Glutamatergic neuron (in vitro differentiated cells): ENCODE results near the gene GLIPR1. TPM values are rescaled to one million over a fixed set of nuclear protein-coding genes. Genes with fewer than 3 reads are reported as not detected.

Source experiments
- DNase-seq: peaks from one replicate; pipeline ENCODE4 v3.0.0; 2022
- H3K27ac Mint-ChIP-seq: one replicate; pipeline ENCODE4 v1.8.0; 2020; ENCODE audit warnings: mild to moderate bottlenecking, mixed read lengths, inconsistent platforms; ENCODE audit not compliant: unreplicated experiment
- H3K27me3 Mint-ChIP-seq: one replicate; pipeline ENCODE4 v1.8.0; 2020; ENCODE audit warnings: mild to moderate bottlenecking, moderate library complexity, mixed read lengths, inconsistent platforms; ENCODE audit not compliant: unreplicated experiment
- H3K36me3 Mint-ChIP-seq: one replicate; pipeline ENCODE4 v1.8.0; 2020; ENCODE audit warnings: mild to moderate bottlenecking, mixed read lengths, inconsistent platforms; ENCODE audit not compliant: unreplicated experiment
- H3K4me1 Mint-ChIP-seq: one replicate; pipeline ENCODE4 v1.8.0; 2020; ENCODE audit warnings: mild to moderate bottlenecking, low read depth, mixed read lengths, inconsistent platforms; ENCODE audit not compliant: unreplicated experiment
- H3K4me3 Mint-ChIP-seq: one replicate; pipeline ENCODE4 v1.8.0; 2020; ENCODE audit warnings: mild to moderate bottlenecking, mixed read lengths, inconsistent platforms; ENCODE audit not compliant: unreplicated experiment
- H3K9me3 Mint-ChIP-seq: one replicate; pipeline ENCODE4 v1.8.0; 2020; ENCODE audit warnings: mild to moderate bottlenecking, moderate library complexity, mixed read lengths, inconsistent platforms; ENCODE audit not compliant: unreplicated experiment
- total RNA-seq: library from RNA; stranded (reverse); fragmentation: NEBNext Ultra II Directional; extraction: Animal tissue kit (Norgen Biotek cat#: 25700); gene quantifications from one replicate; pipeline ENCODE4 v1.2.1, GENCODE V29; 2021; ENCODE audit not compliant: unreplicated experiment
- TF ChIP-seq, protein P1 (sequence below): fragments of 200-600 bp; sonication (generic); IDR thresholded peaks from one replicate; pipeline ENCODE4 v1.5.0; 2021; ENCODE audit not compliant: partially characterized antibody, unreplicated experiment

Gene GLIPR1
- total RNA-seq, 1 donor from 2014 or later: 0.25 TPM

DNA sequence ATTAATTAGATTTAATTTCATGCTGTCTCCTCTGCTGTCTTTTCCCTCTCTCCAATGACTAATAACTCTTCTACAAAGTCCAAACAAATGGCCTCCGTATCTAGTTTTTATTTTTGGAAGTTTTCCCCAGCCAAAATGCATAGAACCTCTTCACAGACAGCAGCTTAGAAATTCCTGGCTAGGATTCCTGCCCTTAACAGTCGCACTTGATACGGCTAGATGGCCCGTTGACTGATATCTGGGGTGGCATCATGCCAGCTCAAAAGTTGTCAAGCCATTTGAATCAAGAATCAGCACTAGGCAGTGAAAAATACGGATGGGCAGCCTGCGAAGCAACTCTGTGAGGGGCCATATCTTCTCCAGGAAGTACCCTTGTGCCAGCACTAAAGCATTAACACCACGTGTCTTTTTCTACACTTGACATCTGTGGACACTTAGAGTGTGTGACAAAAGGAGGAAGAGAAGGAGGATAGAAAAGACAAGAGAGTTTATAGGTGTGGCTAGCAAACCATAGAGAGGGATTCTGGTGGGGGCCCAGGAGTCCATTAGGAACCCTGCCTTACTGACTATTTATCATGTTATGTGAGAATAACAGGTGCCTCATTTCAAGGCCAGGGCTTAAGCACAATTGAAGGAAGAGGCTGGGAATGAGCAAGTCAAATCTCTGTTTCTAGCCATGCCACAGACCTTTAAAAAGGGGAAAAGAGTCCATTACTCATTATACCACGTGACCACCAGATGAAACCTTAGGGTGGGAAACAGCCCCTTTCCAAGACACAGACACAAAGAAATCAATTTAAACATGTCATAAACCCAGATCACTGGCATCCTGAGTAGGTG is 70.1 kb downstream of the GLIPR1 start:
- Mint-ChIP-seq H3K9me3 (no peaks in the 10 kb centered on the region), H3K4me3 (no peak overlapping the region), H3K27ac (no peak overlapping the region), H3K36me3 (no peaks in the 10 kb centered on the region), H3K27me3 (no peaks in the 10 kb centered on the region), H3K4me1 (peaks cover 15% of the 10 kb centered on the region)
- DNase-seq: no peak
- TF ChIP-seq, protein P1, sequence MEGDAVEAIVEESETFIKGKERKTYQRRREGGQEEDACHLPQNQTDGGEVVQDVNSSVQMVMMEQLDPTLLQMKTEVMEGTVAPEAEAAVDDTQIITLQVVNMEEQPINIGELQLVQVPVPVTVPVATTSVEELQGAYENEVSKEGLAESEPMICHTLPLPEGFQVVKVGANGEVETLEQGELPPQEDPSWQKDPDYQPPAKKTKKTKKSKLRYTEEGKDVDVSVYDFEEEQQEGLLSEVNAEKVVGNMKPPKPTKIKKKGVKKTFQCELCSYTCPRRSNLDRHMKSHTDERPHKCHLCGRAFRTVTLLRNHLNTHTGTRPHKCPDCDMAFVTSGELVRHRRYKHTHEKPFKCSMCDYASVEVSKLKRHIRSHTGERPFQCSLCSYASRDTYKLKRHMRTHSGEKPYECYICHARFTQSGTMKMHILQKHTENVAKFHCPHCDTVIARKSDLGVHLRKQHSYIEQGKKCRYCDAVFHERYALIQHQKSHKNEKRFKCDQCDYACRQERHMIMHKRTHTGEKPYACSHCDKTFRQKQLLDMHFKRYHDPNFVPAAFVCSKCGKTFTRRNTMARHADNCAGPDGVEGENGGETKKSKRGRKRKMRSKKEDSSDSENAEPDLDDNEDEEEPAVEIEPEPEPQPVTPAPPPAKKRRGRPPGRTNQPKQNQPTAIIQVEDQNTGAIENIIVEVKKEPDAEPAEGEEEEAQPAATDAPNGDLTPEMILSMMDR: no peak

GRCh38 chr12:75551477-75551876 is 70.9 kb downstream of the GLIPR1 start:
- Mint-ChIP-seq H3K4me1 (peaks cover 18% of the 10 kb centered on the region), H3K9me3 (no peaks in the 10 kb centered on the region), H3K4me3 (no peak overlapping the region), H3K27me3 (no peaks in the 10 kb centered on the region), H3K36me3 (no peaks in the 10 kb centered on the region), H3K27ac (no peak overlapping the region)
- no peak for DNase-seq
- TF ChIP-seq, protein P1: no peak

DNA sequence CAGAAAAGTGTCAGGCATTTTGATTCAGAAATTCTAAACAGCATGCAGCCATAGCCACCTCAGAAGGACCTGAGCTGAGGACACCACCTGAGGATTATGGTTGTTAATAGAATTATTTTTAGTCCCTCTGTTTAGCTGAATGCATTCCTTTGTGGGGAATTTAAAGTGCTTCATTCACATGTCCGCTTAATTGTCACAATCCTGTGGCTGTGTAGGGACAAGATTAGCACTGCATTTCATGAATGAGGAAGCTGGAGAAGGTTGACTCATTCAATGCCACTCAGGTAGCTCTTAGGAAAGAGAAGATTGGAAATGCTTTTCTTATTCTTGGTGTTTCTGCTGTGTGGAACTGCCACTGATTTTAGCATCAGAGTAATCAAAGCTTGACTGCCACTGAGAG is 72.8 kb downstream of the GLIPR1 start:
- TF ChIP-seq, protein P1: no peak
- Mint-ChIP-seq H3K9me3 (no peaks in the 10 kb centered on the region), H3K36me3 (no peaks in the 10 kb centered on the region), H3K27ac (no peak overlapping the region), H3K27me3 (peaks cover 3% of the 10 kb centered on the region), H3K4me3 (no peak overlapping the region), H3K4me1 (peaks cover 24% of the 10 kb centered on the region)
- DNase-seq: no peak

Other genes with a start within 250 kb of the GLIPR1 start
- 6.8 TPM for gene CAPS2, start 150.4 kb upstream of the GLIPR1 start, total RNA-seq
- not detected for gene GLIPR1L1, start 146.1 kb upstream of the GLIPR1 start, total RNA-seq
- gene GLIPR1L2, start 89.7 kb upstream of the GLIPR1 start, total RNA-seq: not detected
- 57.7 TPM for gene KRR1, start 30.9 kb downstream of the GLIPR1 start, total RNA-seq